ENCODE data around the gene NPM1. TPM values are rescaled to one million over a fixed set of nuclear protein-coding genes. Genes with fewer than 3 reads are reported as not detected.
A peak's percentile ranks its signal among the peaks of the same experiment; 100 is the strongest.

Gene NPM1
- total and polyA plus RNA-seq, 10 donors, result 441 to 2,472 (median 624) TPM

- Histone ChIP-seq H3K4me1 (peaks cover 7 to 18% (median 17%) of the 10 kb centered on the region in 6 donors), H3K27me3 (replicated peaks in 1 of 7) (peaks cover 0 to 40% (median 20%) of the 10 kb centered on the region in 7 donors), H3K9me3 (no peaks in the 10 kb centered on the region), H3K27ac (no peak overlapping the region), H3K4me3 (no peak overlapping the region), H3K36me3 (no peaks in the 10 kb centered on the region)
- WGBS, 5 donors, result 67 to 88% (median 77%) methylated on average over 5 of the region's 5 CpGs
- intact Hi-C loops (cut with DNase I; ENCODE audit: low total_unique reads), result no loop called here
- TF ChIP-seq, protein P1, sequence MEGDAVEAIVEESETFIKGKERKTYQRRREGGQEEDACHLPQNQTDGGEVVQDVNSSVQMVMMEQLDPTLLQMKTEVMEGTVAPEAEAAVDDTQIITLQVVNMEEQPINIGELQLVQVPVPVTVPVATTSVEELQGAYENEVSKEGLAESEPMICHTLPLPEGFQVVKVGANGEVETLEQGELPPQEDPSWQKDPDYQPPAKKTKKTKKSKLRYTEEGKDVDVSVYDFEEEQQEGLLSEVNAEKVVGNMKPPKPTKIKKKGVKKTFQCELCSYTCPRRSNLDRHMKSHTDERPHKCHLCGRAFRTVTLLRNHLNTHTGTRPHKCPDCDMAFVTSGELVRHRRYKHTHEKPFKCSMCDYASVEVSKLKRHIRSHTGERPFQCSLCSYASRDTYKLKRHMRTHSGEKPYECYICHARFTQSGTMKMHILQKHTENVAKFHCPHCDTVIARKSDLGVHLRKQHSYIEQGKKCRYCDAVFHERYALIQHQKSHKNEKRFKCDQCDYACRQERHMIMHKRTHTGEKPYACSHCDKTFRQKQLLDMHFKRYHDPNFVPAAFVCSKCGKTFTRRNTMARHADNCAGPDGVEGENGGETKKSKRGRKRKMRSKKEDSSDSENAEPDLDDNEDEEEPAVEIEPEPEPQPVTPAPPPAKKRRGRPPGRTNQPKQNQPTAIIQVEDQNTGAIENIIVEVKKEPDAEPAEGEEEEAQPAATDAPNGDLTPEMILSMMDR (IDR thresholded peaks at IDR 0.05 in 8 of 11, conservative IDR thresholded peaks at IDR 0.05 in 3 of 11), result no peak
- no peak for TF ChIP-seq POLR2A (IDR thresholded peaks at IDR 0.05)
- no peak for TF ChIP-seq POLR2AphosphoS5 (IDR thresholded peaks at IDR 0.05)
- DNase-seq, result no peak
Measured at GRCh38 chr5:171424726-171425125, 37.1 kb downstream of the NPM1 start.

GRCh38 chr5:171425596-171426244, 38.1 kb downstream of the NPM1 start:
- Histone ChIP-seq H3K36me3 (no peaks in the 10 kb centered on the region), H3K27me3 (replicated peaks in 1 of 7) (peaks cover 0 to 30% (median 10%) of the 10 kb centered on the region in 7 donors), H3K9me3 (no peaks in the 10 kb centered on the region), H3K4me1 (peaks cover 3 to 8% (median 7%) of the 10 kb centered on the region in 6 donors), H3K27ac (no peak overlapping the region), H3K4me3 (no peak overlapping the region)
- DNase-seq, result peak; percentile 29
- WGBS, 5 donors, result 86 to 93% (median 90%) methylated on average over 13 to 14 of the region's 14 CpGs
- TF ChIP-seq POLR2A (IDR thresholded peaks at IDR 0.05) (no peak), POLR2AphosphoS5 (IDR thresholded peaks at IDR 0.05) (no peak)
- TF ChIP-seq, protein P1 (IDR thresholded peaks at IDR 0.05 in 8 of 11, conservative IDR thresholded peaks at IDR 0.05 in 3 of 11), result no peak
- intact Hi-C loops (cut with DNase I; ENCODE audit: low total_unique reads), result no loop called here

- WGBS, 5 donors, result 74 to 89% (median 85%) methylated on average over 4 of the region's 4 CpGs
- H3K36me3 ChIP-seq, result no peaks in the 10 kb centered on the region
- no peak for TF ChIP-seq POLR2AphosphoS5 (IDR thresholded peaks at IDR 0.05)
- no peak for TF ChIP-seq POLR2A (IDR thresholded peaks at IDR 0.05)
- TF ChIP-seq, protein P1 (IDR thresholded peaks at IDR 0.05 in 8 of 11, conservative IDR thresholded peaks at IDR 0.05 in 3 of 11), result no peak
- intact Hi-C loops (cut with DNase I; ENCODE audit: low total_unique reads), result no loop called here
- H3K4me3 ChIP-seq, result no peak overlapping the region
- H3K27ac ChIP-seq, result no peak overlapping the region
- DNase-seq, result peak; percentile 43
- peaks cover 0 to 2% (median 2%) of the 10 kb centered on the region in 6 donors for H3K4me1 ChIP-seq
- H3K27me3 ChIP-seq (replicated peaks in 1 of 7), result peaks cover 0 to 25% (median 5%) of the 10 kb centered on the region in 7 donors
- no peaks in the 10 kb centered on the region for H3K9me3 ChIP-seq
Measured at GRCh38 chr5:171426266-171426665, 38.6 kb downstream of the NPM1 start.

GRCh38 chr5:171426680-171427079, 39.0 kb downstream of the NPM1 start:
- Histone ChIP-seq H3K27me3 (replicated peaks in 1 of 7) (peaks cover 0 to 21% (median under 1%) of the 10 kb centered on the region in 7 donors), H3K36me3 (no peaks in the 10 kb centered on the region), H3K27ac (no peak overlapping the region), H3K4me1 (no peaks in the 10 kb centered on the region), H3K9me3 (no peaks in the 10 kb centered on the region), H3K4me3 (no peak overlapping the region)
- WGBS, 5 donors, result 86 to 96% (median 94%) methylated on average over 9 of the region's 9 CpGs
- TF ChIP-seq POLR2A (IDR thresholded peaks at IDR 0.05) (no peak), POLR2AphosphoS5 (IDR thresholded peaks at IDR 0.05) (no peak)
- TF ChIP-seq, protein P1 (IDR thresholded peaks at IDR 0.05 in 8 of 11, conservative IDR thresholded peaks at IDR 0.05 in 3 of 11), result no peak
- intact Hi-C loops (cut with DNase I; ENCODE audit: low total_unique reads), result no loop called here
- DNase-seq, result no peak

Data from spleen (tissue), 11 donors.